GDM1 (cell line): ENCODE measurements around the gene KIF26B.
A peak's percentile ranks its signal among the peaks of the same experiment; 100 is the strongest.

ENCODE experiments used
- DNase-seq: peaks from one replicate; lab custom pipeline; 2025; lab: John Stamatoyannopoulos, UW

Gene KIF26B

DNA sequence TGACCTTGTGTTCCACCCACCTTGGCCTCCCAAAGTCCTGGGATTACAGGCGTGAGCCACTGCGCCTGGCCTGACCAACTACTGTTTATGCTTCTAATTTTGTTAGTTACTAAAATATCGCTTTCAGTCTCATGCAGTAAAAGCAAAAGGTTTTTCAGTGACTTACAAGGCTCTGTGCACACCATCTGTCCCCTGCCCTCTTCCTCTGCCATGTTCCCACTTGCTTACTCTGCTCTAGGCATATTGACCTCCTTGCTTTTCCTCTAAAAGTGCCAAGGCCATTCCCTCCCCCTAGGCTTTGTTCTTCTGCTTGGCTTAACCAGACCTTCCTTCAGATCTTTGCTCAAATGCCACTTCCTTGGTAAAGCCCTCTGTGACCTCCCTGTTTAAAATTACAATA lies 276.9 kb downstream of the KIF26B start:
- no peak for DNase-seq

DNA sequence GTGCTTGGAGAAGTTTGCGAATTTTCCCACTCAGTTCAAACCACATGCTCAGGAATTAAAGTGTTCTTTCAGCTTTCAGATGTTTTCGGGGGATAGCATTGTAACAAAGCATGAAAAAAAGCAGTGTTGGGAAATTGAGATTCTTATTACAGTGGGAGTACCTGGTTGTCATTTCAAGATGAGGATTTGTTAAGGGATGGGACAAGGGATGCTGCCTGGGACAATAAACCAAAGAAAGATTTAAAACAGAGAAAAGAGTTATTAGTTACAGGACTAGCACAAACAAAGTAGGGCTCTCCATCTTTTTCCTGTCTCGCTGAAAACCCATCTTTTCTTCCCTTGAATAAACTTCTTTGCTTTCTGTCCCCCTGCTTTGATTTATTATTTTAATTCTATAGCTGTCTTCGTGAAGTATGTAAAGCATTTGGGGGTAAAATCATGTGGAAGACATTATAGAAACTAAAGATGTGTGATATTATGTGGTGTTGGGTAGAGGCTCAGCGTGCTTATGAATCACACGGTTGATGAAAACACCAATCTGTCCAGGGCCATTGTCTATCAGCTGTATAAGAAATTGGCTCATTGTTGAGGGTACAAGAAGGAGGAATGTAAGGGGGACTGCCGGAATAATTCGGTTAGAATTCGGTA lies 277.6 kb downstream of the KIF26B start:
- DNase-seq: no peak

DNA sequence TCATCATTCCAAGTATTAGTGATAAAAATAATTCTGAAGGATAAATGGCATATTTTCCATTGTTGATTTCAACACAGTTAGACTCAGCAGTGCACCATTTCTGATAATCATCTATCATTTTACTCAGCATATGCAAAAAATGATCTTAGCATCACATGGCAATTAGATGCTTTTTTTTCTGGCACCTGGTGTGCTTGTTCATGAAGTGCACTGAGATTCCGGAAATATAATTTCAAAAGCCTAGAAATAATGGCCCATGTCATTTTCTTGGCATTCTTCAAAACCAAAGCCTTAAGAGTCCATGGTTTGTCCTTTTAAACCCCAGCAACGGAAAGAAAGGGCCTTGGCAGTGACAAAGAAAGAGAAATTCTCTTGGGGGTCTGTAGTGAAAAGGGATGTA lies 278.8 kb downstream of the KIF26B start:
- DNase-seq: no peak

DNA sequence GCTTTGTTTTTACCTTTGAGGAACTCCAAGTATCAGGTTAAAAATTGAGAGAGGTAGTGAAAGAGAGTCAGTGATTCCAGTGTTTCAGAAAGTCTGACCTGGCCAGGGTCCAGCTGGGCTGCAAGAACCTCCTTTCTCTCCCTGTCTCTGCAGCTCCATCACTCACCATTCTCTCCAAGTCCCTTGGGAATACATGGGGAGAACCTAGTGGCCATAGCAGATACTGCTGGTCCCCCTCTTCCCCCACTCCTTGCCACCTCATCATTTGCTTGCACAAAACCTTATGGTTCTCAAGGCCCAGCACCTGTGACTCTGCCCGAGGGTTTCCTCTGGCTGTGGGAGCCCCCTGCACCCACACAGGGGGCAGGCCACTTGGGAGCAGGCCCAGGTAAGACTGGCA lies 279.5 kb downstream of the KIF26B start:
- DNase-seq: no peak

DNA sequence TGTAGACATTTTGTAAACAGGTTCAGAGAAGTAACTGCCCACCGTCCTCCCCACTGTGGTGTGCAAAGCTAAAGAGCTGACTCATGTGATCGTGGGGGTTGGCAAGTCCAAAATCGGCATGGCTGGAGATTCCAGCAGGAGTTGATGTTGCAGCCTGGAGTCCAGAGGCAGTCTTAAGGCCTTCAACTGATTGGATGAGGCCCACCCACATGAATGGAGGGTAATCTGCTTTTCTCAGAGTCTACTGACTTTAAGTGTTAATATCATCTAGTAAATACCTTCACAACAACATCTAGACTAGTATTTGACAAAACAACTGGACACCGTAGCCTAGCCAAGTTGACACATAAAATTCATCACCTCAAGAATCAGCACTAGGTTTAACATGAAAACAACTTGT lies 281.6 kb downstream of the KIF26B start:
- no peak for DNase-seq

DNA sequence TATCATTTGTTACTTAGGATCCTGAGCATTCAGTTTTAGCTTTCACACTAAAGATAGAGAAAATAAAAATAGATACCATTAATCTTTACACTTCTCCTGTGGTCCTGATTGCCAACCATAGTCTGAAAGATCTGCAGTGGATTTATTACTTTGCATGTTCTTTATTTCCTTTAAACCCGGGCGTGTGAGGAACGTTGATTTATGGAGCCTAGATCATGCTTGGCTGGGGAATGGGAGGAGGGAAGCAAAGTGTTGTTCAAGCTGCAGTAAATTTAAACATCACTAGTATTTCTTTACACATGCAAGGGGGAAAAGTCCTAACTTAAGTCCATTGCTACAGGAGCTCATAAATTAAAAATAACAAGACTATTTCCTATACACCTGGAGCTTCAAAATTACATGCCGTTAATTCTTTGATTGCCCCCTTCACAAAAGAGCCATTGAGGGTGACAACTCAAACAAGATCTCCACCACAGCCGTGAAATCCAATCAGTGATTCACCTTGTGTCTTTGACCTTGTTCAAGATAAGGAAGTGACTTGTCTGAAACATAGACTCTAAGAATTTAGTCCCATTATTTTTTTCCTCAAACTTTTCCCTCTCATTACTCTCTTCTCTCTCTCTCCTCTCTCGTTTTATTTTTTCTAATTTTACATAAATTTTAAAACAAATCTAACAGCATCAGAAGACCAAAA lies 282.7 kb downstream of the KIF26B start:
- DNase-seq: no peak

DNA sequence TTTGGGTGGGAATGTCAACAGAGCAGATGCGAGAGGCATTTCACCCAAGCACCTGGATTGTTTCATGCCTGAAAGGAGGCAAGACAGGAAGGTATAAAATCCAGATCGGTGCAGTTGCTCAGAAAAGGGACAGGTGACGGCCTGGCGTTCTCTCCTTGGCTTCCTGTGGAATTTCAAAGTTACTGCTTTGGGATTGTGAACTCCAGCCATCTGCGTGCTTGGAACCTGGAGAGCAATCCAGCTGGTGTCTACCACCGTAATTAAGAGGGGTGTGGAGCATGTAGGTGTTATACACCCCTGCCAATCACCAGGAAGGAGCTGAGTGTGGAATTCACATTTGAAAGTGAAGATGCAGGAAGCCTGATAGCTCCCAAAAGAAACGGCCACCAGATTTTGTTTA lies 286.1 kb downstream of the KIF26B start:
- DNase-seq: no peak

DNA sequence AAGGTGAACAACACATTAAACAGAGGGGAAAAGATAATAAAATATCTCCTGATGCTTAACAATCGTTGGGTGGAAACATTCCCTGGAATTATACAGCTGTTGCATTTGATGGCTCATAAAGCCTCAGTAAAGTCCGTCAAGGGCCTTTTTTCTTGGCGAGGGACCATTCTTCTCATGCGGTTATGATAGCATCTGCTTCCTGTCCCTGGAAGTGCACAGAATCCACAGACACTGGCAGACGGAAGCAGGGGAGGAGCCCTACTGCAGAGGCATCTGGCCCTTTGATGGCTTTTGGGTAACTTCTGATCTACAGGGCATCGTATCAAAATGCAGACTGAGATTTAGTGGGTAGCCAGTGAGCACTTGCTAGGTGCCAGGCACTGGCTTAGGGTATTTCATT lies 286.9 kb downstream of the KIF26B start:
- DNase-seq: no peak

DNA sequence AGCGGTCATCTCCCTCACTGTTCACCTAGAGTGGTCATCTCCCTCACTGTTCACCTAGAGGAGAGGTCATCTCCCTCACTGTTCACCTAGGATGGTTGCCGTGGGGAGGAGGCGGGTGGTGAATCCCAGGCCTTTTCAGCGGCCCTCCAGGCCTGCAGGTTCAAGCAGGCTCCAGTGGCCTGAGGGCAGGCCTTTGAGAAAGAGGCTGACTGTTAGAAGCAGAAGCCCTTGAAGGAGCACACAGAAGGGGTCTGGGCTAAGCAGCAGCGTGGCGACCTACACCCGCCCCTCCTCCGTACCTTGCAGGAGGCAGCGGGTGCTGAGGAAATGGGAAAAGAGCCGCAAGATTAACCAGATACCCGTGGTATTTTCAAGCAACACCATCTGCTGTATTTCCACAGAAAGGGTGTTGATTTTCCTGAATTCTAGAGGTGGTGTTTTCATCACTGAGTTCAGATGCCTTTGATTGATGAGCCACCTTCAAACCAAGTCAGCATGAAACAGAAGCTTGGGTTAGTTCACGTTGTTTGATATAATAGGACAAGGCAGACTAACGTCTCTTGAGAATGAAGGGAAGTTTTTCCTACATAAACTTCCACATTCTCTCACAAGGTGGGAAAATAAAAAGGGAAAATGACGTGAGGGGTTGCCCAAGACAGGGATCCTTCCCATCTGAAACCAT lies 289.5 kb downstream of the KIF26B start:
- no peak for DNase-seq

DNA sequence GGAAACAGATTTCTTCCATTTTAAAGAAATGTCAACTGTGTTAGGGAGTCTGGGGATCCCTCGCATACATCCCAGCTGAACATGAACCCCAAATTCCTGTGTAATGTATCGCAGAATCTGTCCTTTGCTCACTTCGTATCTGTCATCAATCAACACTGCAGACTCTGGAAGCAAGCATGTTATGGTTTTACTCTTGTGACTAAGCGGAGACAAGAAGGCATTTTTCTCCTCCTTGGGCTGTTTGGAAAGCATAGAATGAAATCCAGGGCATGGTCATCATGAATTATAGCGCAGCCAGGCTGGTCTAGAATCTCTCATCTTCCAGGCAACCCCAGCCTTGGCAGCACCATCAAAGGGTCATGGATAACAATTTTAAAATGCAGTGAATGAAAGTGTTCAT lies 290.2 kb downstream of the KIF26B start:
- DNase-seq: no peak

DNA sequence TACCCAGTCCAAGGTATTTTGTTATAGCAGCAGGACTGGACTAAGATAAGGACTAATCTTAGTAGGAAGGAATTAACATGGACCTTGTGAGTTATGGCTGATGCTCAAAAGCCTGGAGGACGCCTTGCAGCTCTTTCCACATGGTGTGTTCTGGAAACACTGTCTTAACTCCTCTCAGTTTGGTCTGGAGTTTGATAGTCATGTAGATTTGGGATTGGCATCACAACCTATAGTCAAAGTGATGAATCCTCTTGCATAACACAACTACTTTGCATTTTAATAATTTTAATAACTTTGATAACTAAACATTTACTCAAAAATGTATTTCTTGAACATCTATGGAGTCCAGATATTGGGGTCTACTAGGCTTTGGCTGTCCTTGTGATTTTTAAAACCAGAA lies 293.7 kb downstream of the KIF26B start:
- no peak for DNase-seq

DNA sequence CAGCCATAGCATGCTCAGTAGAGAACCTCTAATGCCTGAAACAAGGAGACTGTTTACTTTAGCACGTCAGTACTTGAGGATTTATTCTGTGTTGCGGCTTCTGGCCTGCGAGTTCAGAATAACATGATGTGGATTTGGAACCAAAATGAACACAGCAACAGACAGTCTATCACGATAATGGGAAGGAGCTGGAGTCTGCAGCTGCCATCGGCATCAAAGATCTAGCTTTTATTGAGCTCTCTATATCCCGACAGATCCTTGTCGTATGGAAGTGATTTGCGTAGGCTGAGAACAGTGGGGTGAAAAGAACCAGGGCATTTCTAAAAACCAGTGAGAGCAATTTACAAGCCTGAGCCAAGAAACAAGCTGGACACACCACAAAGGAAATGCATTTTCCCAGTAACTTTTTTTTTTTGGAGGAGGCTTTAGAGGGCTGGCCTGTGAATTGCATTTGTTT lies 294.2 kb downstream of the KIF26B start:
- no peak for DNase-seq

DNA sequence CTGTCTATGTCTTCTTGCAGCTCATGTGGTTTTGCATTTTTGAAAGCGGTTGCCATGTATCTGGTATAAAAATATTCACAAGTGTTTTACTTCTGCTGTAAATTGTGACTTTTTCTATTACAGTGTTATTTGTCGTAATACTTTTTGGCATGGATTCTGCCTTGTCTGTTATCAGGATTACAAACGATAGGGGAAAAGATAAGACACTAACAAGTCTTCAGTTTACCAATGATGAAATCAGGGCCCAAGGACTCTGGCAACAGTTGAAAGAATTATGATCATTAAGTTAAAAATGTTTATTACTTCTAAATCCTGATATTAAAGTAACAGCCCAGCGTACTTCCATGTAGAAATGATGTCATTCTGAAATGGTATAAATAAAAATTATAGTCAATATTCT lies 298.8 kb downstream of the KIF26B start:
- DNase-seq: no peak

DNA sequence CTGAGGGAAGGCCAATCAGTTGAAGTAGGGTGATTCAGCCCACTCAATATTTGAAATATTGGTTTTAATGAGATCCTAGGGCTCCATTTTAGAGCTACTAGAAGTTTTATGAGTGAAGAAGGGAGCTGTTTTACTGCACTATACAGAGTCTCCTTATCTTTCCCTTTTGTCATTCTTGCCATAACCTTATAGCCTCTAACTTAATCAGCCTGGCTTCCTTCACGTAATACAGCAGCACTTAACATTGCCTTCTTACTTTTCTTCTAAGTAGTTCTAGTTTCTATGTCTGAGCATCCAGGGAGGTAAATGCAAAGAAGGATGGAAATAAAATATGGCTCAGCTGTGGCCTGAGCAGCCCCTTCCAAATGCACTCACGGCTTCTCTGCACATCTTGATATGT lies 299.3 kb downstream of the KIF26B start:
- DNase-seq: no peak

DNA sequence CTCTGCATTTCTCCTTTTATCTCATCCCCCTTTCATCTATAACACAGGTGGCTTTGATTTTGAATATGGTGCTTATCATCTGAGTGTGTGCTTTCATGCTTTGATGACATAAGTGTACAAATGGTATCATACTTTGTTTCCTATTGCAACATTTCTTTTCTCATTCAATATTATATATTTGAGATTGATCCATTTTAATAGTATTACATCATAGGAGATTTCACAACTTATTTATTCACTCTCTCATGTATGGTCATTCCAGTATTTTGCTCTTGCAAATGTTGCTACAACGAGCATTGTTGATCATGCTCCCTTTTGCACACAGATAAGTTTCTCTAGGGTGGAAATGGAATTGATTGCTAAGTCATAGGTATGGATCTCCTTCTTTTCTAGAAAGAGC lies 302.8 kb downstream of the KIF26B start:
- no peak for DNase-seq

DNA sequence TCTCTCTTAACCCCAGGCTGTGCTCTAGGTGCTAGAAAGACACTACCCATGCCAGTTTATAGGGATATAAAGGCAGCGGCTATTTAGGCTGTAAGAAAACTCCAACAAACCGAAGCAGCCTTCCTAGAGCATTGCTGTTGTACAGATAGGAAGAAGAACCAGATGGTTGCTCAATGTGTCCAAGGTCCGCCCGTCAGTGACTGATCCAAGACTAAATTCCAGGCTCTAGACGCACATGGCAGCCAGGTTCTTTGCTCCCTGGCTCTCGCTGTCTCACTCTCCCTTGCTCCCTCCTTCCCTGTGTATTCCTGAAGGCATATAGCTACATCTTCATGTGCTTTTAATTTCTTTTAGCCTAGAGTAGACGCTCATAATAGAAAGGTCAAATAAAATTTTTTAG lies 303.4 kb downstream of the KIF26B start:
- no peak for DNase-seq

DNA sequence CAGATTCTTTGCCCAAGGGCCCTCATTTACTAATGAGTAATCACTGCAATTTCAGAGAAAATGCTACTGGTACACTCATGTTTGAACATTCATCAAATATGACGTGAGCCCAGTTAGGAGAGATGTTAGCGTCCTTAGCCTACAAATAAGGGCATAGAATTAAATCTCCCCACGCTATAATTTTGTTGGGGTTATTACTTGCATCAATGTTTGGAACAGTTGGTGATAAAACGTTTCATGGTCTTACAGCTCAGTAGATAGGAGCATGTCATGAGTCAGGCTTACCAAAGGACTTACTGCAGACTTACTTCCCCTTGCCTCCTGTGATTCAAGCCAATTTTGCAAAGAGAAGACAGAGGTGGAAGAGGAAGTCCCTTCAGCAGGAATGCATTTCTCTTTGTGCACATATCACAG lies 304.0 kb downstream of the KIF26B start:
- peak; percentile 59 for DNase-seq

DNA sequence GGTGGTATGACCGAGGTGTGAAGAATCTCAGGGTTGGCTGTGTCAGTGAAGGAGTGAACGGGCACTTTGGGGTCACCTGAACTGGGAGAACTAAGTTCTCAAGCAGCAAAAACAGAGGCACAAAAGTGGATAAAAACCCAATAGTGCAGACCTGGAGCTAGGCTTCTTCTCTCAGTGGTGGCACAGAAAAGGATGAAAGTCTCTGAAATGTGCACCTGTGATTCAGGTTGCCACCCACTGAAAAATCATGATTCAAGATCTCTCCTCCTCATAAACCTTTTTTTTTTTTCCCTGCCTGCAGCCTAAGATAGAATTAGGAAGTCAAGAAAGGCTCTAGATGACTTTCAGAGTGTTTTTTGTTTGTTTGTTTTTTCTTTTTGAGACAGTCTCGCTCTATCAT lies 304.8 kb downstream of the KIF26B start:
- no peak for DNase-seq

DNA sequence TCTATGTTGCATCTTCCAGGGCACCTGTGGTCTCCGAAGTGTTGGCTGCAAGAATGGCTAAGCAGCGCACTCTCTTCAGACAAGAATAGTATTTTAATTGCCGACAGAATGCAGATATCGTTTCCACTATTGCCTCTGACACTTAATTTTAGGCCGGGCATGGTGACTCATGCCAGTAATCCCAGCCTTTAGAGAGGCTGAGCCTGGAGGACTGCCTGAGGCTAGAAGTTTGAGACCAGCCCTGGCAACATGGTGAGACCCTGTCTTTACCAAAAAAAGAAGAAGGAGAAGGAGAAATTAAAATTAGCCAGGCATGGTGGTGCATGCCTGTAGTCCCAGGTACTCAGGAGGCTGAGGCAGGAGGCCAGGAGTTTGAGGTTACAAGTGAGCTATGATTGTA lies 306.9 kb downstream of the KIF26B start:
- no peak for DNase-seq

DNA sequence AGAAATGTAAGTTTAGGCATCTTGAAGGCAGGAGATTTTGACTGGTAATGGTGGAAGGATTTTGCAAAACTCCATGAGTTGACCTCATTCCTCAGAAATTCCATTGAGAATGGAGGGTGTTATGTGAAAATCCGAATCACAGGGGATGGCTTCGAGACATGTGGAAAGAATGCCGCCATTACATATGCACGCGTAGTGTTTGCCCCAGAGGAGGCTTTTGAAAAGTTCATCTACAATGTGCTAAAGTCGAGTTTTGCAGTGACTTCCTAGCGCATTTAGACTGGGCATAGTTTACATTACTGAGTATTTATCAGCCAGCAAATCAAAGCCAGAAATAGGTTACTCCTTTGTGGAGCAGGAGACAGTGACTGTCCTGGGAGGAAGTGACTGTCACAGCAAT lies 307.4 kb downstream of the KIF26B start:
- DNase-seq: no peak

DNA sequence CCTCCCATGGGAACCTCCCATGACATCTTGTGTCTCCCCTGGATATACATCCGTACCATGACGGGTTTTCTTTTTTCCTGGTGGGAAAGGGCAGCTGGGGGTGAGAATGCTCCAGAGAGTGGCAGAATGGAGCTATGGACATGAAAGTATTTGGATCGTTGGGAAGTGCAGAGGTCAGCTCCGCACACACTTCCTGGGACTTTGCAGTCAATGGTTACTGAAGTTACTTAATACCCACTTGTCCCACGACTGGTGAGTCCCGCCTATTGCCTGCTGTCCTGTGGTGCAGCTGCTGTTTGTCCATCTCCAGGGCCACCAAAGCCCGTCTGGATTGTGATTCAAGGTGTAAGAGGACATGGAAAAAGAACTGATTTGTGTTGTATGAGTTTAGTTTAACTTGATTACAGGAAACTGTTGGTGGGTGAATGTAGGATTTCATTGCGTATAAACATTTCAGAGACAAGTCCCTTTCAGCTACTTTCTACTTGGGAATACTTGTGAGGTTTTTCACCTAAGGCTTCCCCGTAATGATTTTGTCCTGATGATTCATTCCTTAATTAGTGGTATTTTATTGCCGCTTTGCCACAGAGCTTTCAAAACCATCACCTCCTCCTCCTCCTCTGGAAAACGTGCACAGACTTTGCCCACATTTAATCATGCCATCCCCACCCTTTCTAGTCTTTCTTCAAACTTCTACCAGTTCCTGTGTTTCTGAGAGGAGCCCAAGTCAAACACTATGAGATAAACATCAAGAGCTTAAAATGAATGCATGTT lies 308.8 kb downstream of the KIF26B start:
- DNase-seq: no peak

DNA sequence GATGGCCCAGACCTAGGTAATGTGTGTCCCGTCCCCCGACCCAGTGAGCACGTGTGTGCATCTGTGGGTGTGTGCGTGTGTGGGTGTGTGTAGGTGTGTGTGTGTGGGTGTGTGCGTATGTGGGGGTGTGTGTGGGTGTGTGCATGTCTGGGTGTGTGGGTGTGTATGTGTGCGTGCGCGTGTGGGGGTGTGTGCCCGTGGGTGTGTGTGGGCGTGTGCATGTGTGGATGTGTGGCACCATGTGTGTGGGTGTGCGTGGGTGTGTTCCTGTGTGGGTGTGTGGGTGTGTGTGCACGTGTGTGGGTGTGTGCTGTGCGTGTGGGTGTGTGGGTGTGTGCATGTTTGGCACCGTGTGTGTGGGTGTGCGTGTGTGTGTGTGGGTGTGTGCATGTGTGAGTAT lies 309.5 kb downstream of the KIF26B start:
- DNase-seq: no peak

DNA sequence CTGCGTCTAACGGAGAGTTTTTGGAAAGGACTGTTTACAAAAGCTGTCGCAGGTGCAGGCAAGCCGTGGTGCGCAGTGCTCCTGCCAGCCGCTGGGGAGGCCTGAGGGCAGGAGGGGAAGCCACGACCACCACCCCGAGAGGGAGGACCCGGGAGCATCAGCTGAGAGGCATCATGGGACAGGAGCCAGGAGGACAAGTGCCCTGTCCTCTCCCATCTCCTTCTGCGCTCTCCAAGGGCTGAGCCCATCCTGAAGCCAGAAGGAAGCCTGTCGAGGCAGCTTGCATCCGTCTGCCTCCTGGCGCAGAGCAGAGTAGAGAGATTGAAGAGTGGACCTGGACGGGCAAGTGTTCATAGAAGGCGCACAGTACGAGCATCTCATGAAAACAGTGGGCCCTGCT lies 310.9 kb downstream of the KIF26B start:
- DNase-seq: no peak
